Loucy (cell line): ENCODE results near the gene TKT.

ENCODE experiments used
- EZH2phosphoT487 ChIP-seq: fragments of 200-600 bp; IDR thresholded peaks from 2 replicates; pipeline ENCODE4 v1.6.1; 2018; ENCODE audit warnings: antibody characterized with exemption, mild to moderate bottlenecking, moderate library complexity, borderline replicate concordance
- TF ChIP-seq, protein P1 (sequence below): fragments of 200-600 bp; sonication (generic); conservative IDR thresholded peaks from 2 replicates; pipeline ENCODE4 v1.5.1; 2014; ENCODE audit warnings: mild to moderate bottlenecking, antibody characterized with exemption, low read length

- TF ChIP-seq, protein P1, sequence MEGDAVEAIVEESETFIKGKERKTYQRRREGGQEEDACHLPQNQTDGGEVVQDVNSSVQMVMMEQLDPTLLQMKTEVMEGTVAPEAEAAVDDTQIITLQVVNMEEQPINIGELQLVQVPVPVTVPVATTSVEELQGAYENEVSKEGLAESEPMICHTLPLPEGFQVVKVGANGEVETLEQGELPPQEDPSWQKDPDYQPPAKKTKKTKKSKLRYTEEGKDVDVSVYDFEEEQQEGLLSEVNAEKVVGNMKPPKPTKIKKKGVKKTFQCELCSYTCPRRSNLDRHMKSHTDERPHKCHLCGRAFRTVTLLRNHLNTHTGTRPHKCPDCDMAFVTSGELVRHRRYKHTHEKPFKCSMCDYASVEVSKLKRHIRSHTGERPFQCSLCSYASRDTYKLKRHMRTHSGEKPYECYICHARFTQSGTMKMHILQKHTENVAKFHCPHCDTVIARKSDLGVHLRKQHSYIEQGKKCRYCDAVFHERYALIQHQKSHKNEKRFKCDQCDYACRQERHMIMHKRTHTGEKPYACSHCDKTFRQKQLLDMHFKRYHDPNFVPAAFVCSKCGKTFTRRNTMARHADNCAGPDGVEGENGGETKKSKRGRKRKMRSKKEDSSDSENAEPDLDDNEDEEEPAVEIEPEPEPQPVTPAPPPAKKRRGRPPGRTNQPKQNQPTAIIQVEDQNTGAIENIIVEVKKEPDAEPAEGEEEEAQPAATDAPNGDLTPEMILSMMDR: no peak
- TF ChIP-seq EZH2phosphoT487: no peak
These were observed 62.2 kb downstream of the TKT start for GRCh38 chr3:53193466-53194209.
